ENCODE data around the gene DOC2B. TPM values are rescaled to one million over a fixed set of nuclear protein-coding genes. Genes with fewer than 3 reads are reported as not detected.
A peak's percentile ranks its signal among the peaks of the same experiment; 100 is the strongest.
"Not testable (repeated sequence)": the region's sequence is repeated elsewhere in the genome, so short reads cannot be mapped to it uniquely, and the experiment has no call there.

The DOC2B gene
- total RNA-seq, 2 donors from 2014 or later = 0.18 to 0.40 TPM

GRCh38 chr17:147796-148740, 33.4 kb downstream of the DOC2B start:
- no peaks in the 10 kb centered on the region for H3K4me1 Mint-ChIP-seq
- H3K4me3 Mint-ChIP-seq = no peak overlapping the region
- H3K36me3 Mint-ChIP-seq (ENCODE audit: low read depth) = no peaks in the 10 kb centered on the region
- H3K27ac Mint-ChIP-seq = peak overlapping the region; percentile 74
- peak in 1 of 3 donors; percentile 4 for DNase-seq
- H3K9me3 ChIP-seq (ENCODE audit: control insufficient read depth, low read length, poor library complexity, severe bottlenecking) = no peaks in the 10 kb centered on the region
- ATAC-seq = no peak
- H3K27me3 Mint-ChIP-seq = peaks cover 10% of the 10 kb centered on the region

- H3K36me3 Mint-ChIP-seq (ENCODE audit: low read depth) = no peaks in the 10 kb centered on the region
- H3K27me3 Mint-ChIP-seq = peaks cover 6% of the 10 kb centered on the region
- peak in 1 of 3 donors; percentile 7 for DNase-seq
- no peak overlapping the region for H3K27ac Mint-ChIP-seq
- no peaks in the 10 kb centered on the region for H3K4me1 Mint-ChIP-seq
- no peak overlapping the region for H3K4me3 Mint-ChIP-seq
- ATAC-seq = no peak
- no peaks in the 10 kb centered on the region for H3K9me3 ChIP-seq (ENCODE audit: control insufficient read depth, low read length, poor library complexity, severe bottlenecking)
These were observed 34.3 kb downstream of the DOC2B start for GRCh38 chr17:146983-147761.

- Mint-ChIP-seq H3K27ac (no peak overlapping the region), H3K27me3 (peaks cover under 1% of the 10 kb centered on the region), H3K4me1 (no peaks in the 10 kb centered on the region), H3K36me3 (ENCODE audit: low read depth) (no peaks in the 10 kb centered on the region), H3K4me3 (no peak overlapping the region)
- DNase-seq (peak in 1 of 3 donors; percentile 2), ATAC-seq (no peak)
- no peaks in the 10 kb centered on the region for H3K9me3 ChIP-seq (ENCODE audit: control insufficient read depth, low read length, poor library complexity, severe bottlenecking)
These were observed 34.9 kb downstream of the DOC2B start for GRCh38 chr17:146546-146945.

- H3K36me3 Mint-ChIP-seq (ENCODE audit: low read depth) = no peaks in the 10 kb centered on the region
- ATAC-seq (no peak), DNase-seq (peak in 1 of 3 donors; percentile 5)
These were observed 35.5 kb downstream of the DOC2B start for GRCh38 chr17:145671-146541.

GRCh38 chr17:144936-145670, 36.3 kb downstream of the DOC2B start:
- no peak overlapping the region for H3K4me3 Mint-ChIP-seq
- H3K9me3 ChIP-seq (ENCODE audit: control insufficient read depth, low read length, poor library complexity, severe bottlenecking) = no peaks in the 10 kb centered on the region
- no peaks in the 10 kb centered on the region for H3K4me1 Mint-ChIP-seq
- DNase-seq (peak in 2 of 3 donors; percentile 2), ATAC-seq (no peak)
- H3K36me3 Mint-ChIP-seq (ENCODE audit: low read depth) = no peaks in the 10 kb centered on the region
- no peak overlapping the region for H3K27ac Mint-ChIP-seq
- no peaks in the 10 kb centered on the region for H3K27me3 Mint-ChIP-seq

More at GRCh38 chr17:145671-146541, 35.5 kb downstream of the DOC2B start:
- Mint-ChIP-seq H3K27ac (no peak overlapping the region), H3K4me3 (no peak overlapping the region), H3K4me1 (no peaks in the 10 kb centered on the region), H3K27me3 (no peaks in the 10 kb centered on the region)
- no peaks in the 10 kb centered on the region for H3K9me3 ChIP-seq (ENCODE audit: control insufficient read depth, low read length, poor library complexity, severe bottlenecking)

- peak; percentile 96 for ATAC-seq
- no peaks in the 10 kb centered on the region for H3K36me3 Mint-ChIP-seq (ENCODE audit: low read depth)
- no peak overlapping the region for H3K4me3 Mint-ChIP-seq
- no peaks in the 10 kb centered on the region for H3K27me3 Mint-ChIP-seq
- no peak overlapping the region for H3K27ac Mint-ChIP-seq
- DNase-seq = peak; percentile 73 to 91 (median 74)
- no peaks in the 10 kb centered on the region for H3K9me3 ChIP-seq (ENCODE audit: control insufficient read depth, low read length, poor library complexity, severe bottlenecking)
- peaks cover 2% of the 10 kb centered on the region for H3K4me1 Mint-ChIP-seq
These were observed 37.6 kb downstream of the DOC2B start for GRCh38 chr17:143785-144281.

- ATAC-seq = no peak
- no peaks in the 10 kb centered on the region for H3K9me3 ChIP-seq (ENCODE audit: control insufficient read depth, low read length, poor library complexity, severe bottlenecking)
- H3K27me3 Mint-ChIP-seq = no peaks in the 10 kb centered on the region
- H3K4me3 Mint-ChIP-seq = no peak overlapping the region
- H3K27ac Mint-ChIP-seq = no peak overlapping the region
- H3K36me3 Mint-ChIP-seq (ENCODE audit: low read depth) = no peaks in the 10 kb centered on the region
- peaks cover 2% of the 10 kb centered on the region for H3K4me1 Mint-ChIP-seq
- no peak for DNase-seq
These were observed 38.3 kb downstream of the DOC2B start for GRCh38 chr17:142876-143784.

GRCh38 chr17:142102-142661, 39.3 kb downstream of the DOC2B start:
- Mint-ChIP-seq H3K27me3 (no peaks in the 10 kb centered on the region), H3K27ac (no peak overlapping the region), H3K4me1 (peaks cover 2% of the 10 kb centered on the region), H3K36me3 (ENCODE audit: low read depth) (no peaks in the 10 kb centered on the region), H3K4me3 (no peak overlapping the region)
- DNase-seq (peak in 1 of 3 donors; percentile 5), ATAC-seq (no peak)
- H3K9me3 ChIP-seq (ENCODE audit: control insufficient read depth, low read length, poor library complexity, severe bottlenecking) = no peaks in the 10 kb centered on the region

- H3K27ac Mint-ChIP-seq, ATAC-seq: not testable (repeated sequence)
These were observed 41.8 kb downstream of the DOC2B start for GRCh38 chr17:139401-140205.

GRCh38 chr17:137166-137807, 44.2 kb downstream of the DOC2B start, which contains the start of gene SCGB1C2:
SCGB1C2 (plus strand) TSS chr17:137569; CDS start chr17:137591, 22 bp downstream.
- H3K27me3 Mint-ChIP-seq; H3K27ac Mint-ChIP-seq; H3K4me3 Mint-ChIP-seq; ATAC-seq; H3K36me3 Mint-ChIP-seq (ENCODE audit: low read depth); H3K4me1 Mint-ChIP-seq; H3K9me3 ChIP-seq (ENCODE audit: control insufficient read depth, low read length, poor library complexity, severe bottlenecking); DNase-seq: not testable (repeated sequence)

More at GRCh38 chr17:139401-140205, 41.8 kb downstream of the DOC2B start:
- not testable (repeated sequence) for H3K9me3 ChIP-seq (ENCODE audit: control insufficient read depth, low read length, poor library complexity, severe bottlenecking); H3K36me3 Mint-ChIP-seq (ENCODE audit: low read depth); H3K27me3 Mint-ChIP-seq; H3K4me3 Mint-ChIP-seq; H3K4me1 Mint-ChIP-seq
- peak in 1 of 3 donors; percentile 1 for DNase-seq
